SK-N-SH (cell line): ENCODE results near the gene RGS10.

ENCODE experiments used
- POLR2AphosphoS5 ChIP-seq: IDR thresholded peaks from 2 replicates; pipeline ENCODE4 v1.6.1; 2012; ENCODE audit warnings: low read depth, low read length
- TCF12 ChIP-seq: IDR thresholded peaks from 2 replicates; pipeline ENCODE4 v1.4.0; 2012
- TF ChIP-seq, protein P1 (sequence below): fragments of 200-600 bp; sonication (generic); IDR thresholded peaks from 2 replicates; pipeline ENCODE4 v1.6.1; 2017; ENCODE audit warnings: antibody characterized with exemption, mild to moderate bottlenecking, moderate library complexity

DNA sequence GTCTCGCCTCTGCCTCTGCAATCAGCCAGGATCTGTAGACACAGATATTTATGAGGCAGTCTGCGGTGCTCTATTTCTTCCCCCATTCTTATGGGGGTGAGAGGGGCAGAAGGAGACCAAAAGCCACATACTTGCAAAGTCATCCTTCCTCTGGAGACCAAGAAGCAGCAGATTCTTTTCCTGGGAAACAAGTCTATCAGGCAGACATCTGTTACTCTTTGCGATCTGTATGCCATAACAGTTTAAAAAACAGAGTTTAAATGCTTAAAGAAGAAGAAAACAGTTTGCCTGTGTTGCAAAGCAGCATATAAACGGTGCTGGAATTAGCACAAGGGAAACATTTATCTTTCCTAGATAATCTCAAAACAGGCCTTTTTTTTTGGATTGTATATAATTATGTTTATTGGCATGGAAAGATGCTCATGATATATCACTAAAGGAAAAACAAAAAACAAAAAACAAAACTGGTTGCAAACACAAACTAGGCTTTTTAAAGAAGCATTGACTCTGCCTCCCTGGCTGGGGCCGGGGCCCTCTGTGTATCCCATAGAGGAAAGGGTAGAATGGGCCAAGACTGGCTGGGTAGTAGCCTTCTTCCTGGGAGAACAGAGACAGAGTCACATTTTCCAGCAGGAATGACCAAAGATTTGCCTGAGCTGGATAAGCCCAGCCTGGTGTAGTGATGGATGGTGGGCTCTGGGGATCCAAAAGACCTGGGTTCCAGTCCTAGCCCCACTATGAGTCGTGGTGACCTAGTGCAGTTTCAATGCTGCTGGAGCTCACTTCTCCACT is 50.4 kb downstream of the RGS10 start:
- TF ChIP-seq, protein P1, sequence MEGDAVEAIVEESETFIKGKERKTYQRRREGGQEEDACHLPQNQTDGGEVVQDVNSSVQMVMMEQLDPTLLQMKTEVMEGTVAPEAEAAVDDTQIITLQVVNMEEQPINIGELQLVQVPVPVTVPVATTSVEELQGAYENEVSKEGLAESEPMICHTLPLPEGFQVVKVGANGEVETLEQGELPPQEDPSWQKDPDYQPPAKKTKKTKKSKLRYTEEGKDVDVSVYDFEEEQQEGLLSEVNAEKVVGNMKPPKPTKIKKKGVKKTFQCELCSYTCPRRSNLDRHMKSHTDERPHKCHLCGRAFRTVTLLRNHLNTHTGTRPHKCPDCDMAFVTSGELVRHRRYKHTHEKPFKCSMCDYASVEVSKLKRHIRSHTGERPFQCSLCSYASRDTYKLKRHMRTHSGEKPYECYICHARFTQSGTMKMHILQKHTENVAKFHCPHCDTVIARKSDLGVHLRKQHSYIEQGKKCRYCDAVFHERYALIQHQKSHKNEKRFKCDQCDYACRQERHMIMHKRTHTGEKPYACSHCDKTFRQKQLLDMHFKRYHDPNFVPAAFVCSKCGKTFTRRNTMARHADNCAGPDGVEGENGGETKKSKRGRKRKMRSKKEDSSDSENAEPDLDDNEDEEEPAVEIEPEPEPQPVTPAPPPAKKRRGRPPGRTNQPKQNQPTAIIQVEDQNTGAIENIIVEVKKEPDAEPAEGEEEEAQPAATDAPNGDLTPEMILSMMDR, result no peak
- TF ChIP-seq POLR2AphosphoS5 (no peak), TCF12 (no peak)
